HL-60/S4 (cell line): ENCODE measurements around the gene PCDHA5.
"Not testable (repeated sequence)": the region's sequence is repeated elsewhere in the genome, so short reads cannot be mapped to it uniquely, and the experiment has no call there.

ENCODE experiments used
- in situ Hi-C: fragments of 300-500 bp; cut with MboI; formaldehyde crosslinking; loops from 2 replicates; pipeline ENCODE4 v1.14.3; 2022; ENCODE audit warnings: low sequenced_read_pairs

The PCDHA5 gene

DNA sequence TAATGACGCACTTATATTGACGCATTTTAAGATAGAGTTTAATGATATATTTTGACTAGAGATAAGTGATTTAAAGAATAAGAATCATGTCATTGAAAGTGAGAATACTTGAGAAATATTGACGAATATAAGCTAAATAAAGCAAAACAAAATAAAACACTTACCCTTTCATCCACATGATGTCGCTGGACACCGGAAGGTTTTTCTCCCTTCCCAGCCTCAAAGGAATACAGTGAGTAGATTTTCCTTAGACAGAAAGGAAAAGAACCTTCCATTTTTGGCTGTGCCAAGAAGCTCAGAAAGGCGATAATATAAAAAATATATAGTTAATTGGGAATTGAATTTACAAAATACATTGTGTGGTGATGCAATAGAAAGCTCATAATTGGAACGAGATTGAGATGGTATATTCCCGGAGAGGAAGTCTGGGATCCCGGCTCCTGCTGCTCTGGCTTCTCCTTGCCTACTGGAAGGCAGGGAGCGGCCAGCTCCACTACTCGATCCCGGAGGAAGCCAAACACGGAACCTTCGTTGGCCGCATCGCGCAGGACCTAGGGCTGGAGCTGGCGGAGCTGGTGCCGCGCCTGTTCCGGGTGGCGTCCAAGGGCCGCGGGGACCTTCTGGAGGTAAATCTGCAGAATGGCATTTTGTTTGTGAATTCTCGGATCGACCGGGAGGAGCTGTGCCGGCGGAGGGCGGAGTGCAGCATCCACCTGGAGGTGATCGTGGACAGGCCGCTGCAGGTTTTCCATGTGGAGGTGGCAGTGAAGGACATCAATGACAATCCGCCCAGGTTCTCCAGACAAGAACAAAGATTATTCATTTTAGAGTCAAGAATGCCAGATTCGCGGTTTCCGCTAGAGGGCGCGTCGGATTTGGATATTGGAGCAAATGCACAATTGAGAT, at the start of gene PCDHA5:
TSS of gene PCDHA5 (plus strand) at position 239 of the 906 bp plus-strand sequence.
- in situ Hi-C loops: no loop called here

GRCh38 chr5:140780512-140780911, 40.9 kb upstream of the PCDHA5 start:
- in situ Hi-C loops: no loop called here

- in situ Hi-C loops: no loop called here
Measured at GRCh38 chr5:140785905-140786686, 35.3 kb upstream of the PCDHA5 start, which contains the start of gene PCDHA1. Gene PCDHA1 (plus strand): TSS chr5:140786140.

GRCh38 chr5:140787422-140787821, 34.0 kb upstream of the PCDHA5 start:
- in situ Hi-C loops: not testable (repeated sequence)

DNA sequence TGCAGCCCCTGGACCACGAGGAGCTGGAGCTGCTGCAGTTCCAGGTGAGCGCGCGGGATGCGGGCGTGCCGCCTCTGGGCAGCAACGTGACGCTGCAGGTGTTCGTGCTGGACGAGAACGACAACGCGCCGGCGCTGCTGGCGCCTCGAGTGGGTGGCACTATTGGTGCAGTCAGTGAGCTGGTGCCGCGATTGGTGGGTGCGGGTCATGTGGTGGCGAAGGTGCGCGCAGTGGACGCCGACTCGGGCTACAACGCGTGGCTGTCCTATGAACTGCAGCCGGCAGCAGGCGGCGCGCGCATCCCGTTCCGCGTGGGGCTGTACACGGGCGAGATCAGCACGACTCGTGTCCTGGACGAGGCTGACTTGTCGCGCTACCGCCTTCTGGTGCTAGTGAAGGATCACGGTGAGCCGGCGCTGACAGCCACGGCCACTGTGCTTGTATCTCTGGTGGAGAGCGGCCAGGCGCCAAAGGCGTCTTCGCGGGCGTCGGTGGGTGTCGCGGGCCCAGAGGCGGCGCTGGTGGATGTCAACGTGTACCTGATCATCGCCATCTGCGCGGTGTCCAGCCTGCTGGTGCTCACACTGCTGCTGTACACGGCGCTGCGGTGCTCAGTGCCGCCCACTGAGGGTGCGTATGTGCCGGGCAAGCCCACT, 33.4 kb upstream of the PCDHA5 start:
- in situ Hi-C loops: not testable (repeated sequence)

GRCh38 chr5:140791089-140791488, 30.3 kb upstream of the PCDHA5 start:
- in situ Hi-C loops: no loop called here

GRCh38 chr5:140794595-140795258, 26.7 kb upstream of the PCDHA5 start, which contains the start of gene PCDHA2:
Gene PCDHA2 (plus strand): TSS chr5:140794852.
- in situ Hi-C loops: no loop called here

DNA sequence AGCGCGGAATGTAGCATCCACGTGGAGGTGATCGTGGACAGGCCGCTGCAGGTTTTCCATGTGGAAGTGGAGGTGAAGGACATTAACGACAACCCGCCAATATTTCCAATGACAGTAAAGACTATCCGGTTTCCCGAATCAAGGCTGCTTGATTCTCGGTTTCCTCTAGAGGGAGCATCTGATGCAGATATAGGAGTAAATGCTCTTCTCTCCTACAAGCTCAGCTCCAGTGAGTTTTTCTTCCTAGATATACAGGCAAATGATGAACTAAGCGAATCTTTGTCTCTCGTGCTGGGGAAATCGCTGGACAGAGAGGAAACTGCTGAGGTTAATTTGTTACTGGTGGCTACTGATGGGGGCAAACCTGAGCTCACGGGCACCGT, 26.2 kb upstream of the PCDHA5 start:
- in situ Hi-C loops: no loop called here

GRCh38 chr5:140796072-140796717, 25.2 kb upstream of the PCDHA5 start:
- in situ Hi-C loops: not testable (repeated sequence)

GRCh38 chr5:140796718-140797095, 24.7 kb upstream of the PCDHA5 start:
- in situ Hi-C loops: no loop called here

DNA sequence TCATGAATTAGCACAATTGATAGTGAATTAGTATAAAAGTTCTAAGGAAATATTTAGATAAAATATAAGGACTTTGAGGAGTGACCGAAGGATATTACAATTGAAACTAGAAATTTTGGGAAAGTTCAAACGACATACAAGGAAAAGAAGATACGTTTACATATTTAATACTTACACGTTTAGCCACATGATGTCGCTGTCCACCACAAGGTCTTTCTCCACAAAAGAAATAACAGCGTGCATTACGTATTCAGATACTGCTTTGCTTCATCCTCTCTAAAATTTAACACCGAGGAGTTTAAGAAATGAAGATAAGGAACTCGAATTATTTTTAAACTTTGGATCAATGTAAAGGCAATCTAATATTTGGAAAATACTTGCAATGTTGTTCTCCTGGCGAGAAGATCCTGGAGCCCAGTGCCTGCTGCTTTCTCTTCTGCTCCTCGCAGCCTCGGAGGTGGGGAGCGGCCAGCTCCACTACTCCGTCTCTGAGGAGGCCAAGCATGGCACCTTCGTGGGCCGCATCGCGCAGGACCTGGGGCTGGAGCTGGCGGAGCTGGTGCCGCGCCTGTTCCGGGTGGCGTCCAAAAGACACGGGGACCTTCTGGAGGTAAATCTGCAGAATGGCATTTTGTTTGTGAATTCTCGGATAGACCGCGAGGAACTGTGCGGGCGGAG, 20.5 kb upstream of the PCDHA5 start, which contains the start of gene PCDHA3:
TSS of gene PCDHA3 (plus strand) at position 242 of the 678 bp plus-strand sequence.
- in situ Hi-C loops: no loop called here

DNA sequence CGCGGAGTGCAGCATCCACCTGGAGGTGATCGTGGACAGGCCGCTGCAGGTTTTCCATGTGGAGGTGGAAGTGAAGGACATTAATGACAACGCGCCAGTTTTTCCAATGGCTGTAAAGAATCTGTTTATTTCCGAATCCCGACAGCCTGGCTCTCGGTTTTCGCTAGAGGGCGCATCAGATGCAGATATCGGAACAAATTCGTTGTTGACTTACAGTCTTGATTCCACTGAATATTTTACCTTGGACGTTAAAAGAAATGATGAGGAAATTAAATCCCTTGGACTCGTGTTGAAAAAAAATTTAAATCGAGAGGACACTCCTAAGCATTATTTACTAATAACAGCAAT, 19.9 kb upstream of the PCDHA5 start:
- in situ Hi-C loops: no loop called here

GRCh38 chr5:140802381-140802780, 19.0 kb upstream of the PCDHA5 start:
- in situ Hi-C loops: not testable (repeated sequence)

GRCh38 chr5:140802781-140803271, 18.6 kb upstream of the PCDHA5 start:
- in situ Hi-C loops: no loop called here

DNA sequence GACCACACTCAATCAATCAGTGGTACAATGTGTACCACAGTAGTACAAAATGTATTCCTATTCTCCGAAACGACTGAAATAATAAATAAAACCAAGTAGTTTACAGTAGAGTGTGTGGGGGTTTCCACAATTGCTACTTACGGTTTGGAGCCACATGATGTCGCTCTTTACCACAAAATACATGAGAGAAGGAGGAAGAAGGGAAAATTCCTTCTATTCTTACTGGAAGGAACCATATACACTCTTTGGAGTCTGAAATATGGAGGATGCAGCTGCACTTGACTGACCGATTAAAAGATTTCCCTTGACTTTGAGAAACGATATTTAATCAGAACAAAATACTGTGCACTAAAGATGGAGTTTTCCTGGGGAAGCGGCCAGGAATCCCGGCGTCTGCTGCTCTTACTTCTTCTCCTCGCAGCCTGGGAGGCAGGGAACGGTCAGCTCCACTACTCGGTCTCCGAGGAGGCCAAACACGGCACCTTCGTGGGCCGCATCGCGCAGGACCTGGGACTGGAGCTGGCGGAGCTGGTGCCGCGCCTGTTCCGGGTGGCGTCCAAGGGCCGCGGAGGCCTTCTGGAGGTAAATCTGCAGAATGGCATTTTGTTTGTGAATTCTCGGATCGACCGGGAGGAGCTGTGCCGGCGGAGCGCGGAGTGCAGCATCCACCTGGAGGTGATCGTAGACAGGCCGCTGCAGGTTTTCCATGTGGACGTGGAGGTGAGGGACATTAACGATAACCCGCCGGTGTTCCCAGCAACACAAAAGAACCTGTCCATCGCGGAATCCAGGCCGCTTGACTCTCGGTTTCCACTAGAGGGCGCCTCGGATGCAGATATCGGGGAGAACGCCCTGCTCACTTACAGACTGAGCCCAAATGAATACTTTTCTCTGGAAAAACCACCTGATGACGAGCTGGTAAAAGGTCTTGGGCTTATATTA, 14.3 kb upstream of the PCDHA5 start, which contains the start of gene PCDHA4:
TSS of gene PCDHA4 (plus strand) at position 235 of the 942 bp plus-strand sequence.
- in situ Hi-C loops: no loop called here

- in situ Hi-C loops: not testable (repeated sequence)
Measured at GRCh38 chr5:140808241-140808888, 13.0 kb upstream of the PCDHA5 start.

DNA sequence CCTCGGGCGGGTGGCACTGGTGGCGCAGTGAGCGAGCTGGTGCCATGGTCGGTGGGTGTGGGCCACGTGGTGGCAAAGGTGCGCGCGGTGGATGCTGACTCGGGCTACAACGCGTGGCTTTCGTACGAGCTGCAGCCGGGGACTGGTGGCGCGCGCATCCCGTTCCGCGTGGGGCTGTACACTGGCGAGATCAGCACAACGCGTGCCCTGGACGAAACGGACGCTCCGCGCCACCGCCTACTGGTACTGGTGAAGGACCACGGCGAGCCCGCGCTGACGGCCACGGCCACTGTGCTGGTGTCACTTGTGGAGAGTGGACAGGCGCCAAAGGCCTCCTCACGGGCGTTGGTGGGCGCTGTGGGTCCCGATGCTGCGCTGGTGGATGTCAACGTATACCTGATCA, 12.5 kb upstream of the PCDHA5 start:
- in situ Hi-C loops: no loop called here

GRCh38 chr5:140822281-140822629, 842 bp downstream of the PCDHA5 start:
- in situ Hi-C loops: no loop called here
